Naive thymus-derived CD4-positive, alpha-beta T cell (primary cell): ENCODE results near the gene CD69. TPM values are rescaled to one million over a fixed set of nuclear protein-coding genes. Genes with fewer than 3 reads are reported as not detected.
A peak's percentile ranks its signal among the peaks of the same experiment; 100 is the strongest.

Source experiments
- ATAC-seq: fragments of 150-1000 bp; cut with Tn5 transposase; 2 replicates; pipeline ENCODE4 v1.10.0; 2021; ENCODE audit warnings: mild to moderate bottlenecking, moderate library complexity
- CTCF ChIA-PET: fragments of 350-600 bp; sonication (Branson Sonifier 250); formaldehyde crosslinking; loops from one replicate; lab custom pipeline; 2021; ENCODE audit warnings: antibody characterized with exemption; lab: Charles Lee
- POLR2A ChIA-PET: fragments of 350-600 bp; sonication (Branson Sonifier 250); formaldehyde crosslinking; loops from one replicate; lab custom pipeline; 2021; ENCODE audit warnings: antibody characterized with exemption, inconsistent platforms; lab: Charles Lee
- DNase-seq, 9 donors: peaks; one replicate each; pipeline versions ENCODE4 v3.0.0 to v3.0.0-alpha.2; 2020 to 2022; ENCODE audit warnings: mixed read lengths in 1 of 9
- H3K27ac ChIP-seq: one replicate; pipeline ENCODE4 v1.7.0; 2013; ENCODE audit warnings: mild to moderate bottlenecking, low read depth, low read length, moderate library complexity
- H3K27me3 ChIP-seq, 2 donors: one replicate each; pipeline ENCODE4 v1.7.0; 2013; ENCODE audit warnings: low read length in 2 of 2, mild to moderate bottlenecking in 2 of 2, moderate library complexity in 2 of 2; ENCODE audit not compliant: control insufficient read depth in 2 of 2, insufficient read depth in 2 of 2
- H3K36me3 ChIP-seq, 3 experiments: 1 replicate in 2 of 3; 2 replicates in 1 of 3; pipeline ENCODE4 v1.7.0; 2013; ENCODE audit warnings: low read length in 3 of 3, mild to moderate bottlenecking in 3 of 3, moderate library complexity in 1 of 3; ENCODE audit not compliant: insufficient read depth in 3 of 3, control insufficient read depth in 2 of 3
- H3K4me1 ChIP-seq, 2 donors: one replicate each; pipeline ENCODE4 v1.7.0; 2013; ENCODE audit warnings: low read length in 2 of 2, mild to moderate bottlenecking in 2 of 2, moderate library complexity in 1 of 2; ENCODE audit not compliant: control insufficient read depth in 2 of 2, insufficient read depth in 2 of 2
- H3K4me3 ChIP-seq: 2 replicates; pipeline ENCODE4 v1.7.0; 2013; ENCODE audit warnings: mild to moderate bottlenecking, low read length
- H3K9me3 ChIP-seq, 3 experiments: 1 replicate in 2 of 3; 2 replicates in 1 of 3; pipeline ENCODE4 v1.7.0; 2013; ENCODE audit warnings: low read length in 3 of 3; ENCODE audit not compliant: control insufficient read depth in 2 of 3
- H3K27ac Mint-ChIP-seq, 9 donors: one replicate each; pipeline ENCODE4 v1.8.0; 2020 to 2022; ENCODE audit warnings: mixed read lengths in 9 of 9, mild to moderate bottlenecking in 8 of 9, moderate library complexity in 5 of 9, inconsistent platforms in 2 of 9
- H3K27me3 Mint-ChIP-seq, 5 donors: one replicate each; pipeline ENCODE4 v1.8.0; 2021 to 2022; ENCODE audit warnings: mixed read lengths in 5 of 5, mild to moderate bottlenecking in 1 of 5
- H3K36me3 Mint-ChIP-seq, 5 donors: one replicate each; pipeline ENCODE4 v1.8.0; 2020 to 2022; ENCODE audit warnings: mixed read lengths in 5 of 5, mild to moderate bottlenecking in 3 of 5, inconsistent platforms in 1 of 5
- H3K4me1 Mint-ChIP-seq, 7 donors: one replicate each; pipeline ENCODE4 v1.8.0; 2020 to 2022; ENCODE audit warnings: mixed read lengths in 7 of 7, mild to moderate bottlenecking in 3 of 7, inconsistent platforms in 1 of 7
- H3K4me3 Mint-ChIP-seq, 10 donors: one replicate each; pipeline ENCODE4 v1.8.0; 2020 to 2022; ENCODE audit warnings: mild to moderate bottlenecking in 10 of 10, mixed read lengths in 10 of 10, moderate library complexity in 6 of 10, inconsistent platforms in 2 of 10
- H3K9me3 Mint-ChIP-seq, 11 donors: one replicate each; pipeline ENCODE4 v1.8.0; 2020 to 2022; ENCODE audit warnings: mixed read lengths in 11 of 11, mild to moderate bottlenecking in 4 of 11, inconsistent platforms in 1 of 11, moderate library complexity in 1 of 11
- intact Hi-C, 2 donors: fragments of 100-400 bp; cut with micrococcal nuclease; formaldehyde crosslinking; loops; one replicate each; pipeline ENCODE4 v1.15.1; 2023
- polyA plus RNA-seq, 2 donors: library from polyadenylated mRNA; unstranded; fragments of 300-500 nt; fragmentation: Illumina TruSeq; gene quantifications; one replicate each; pipeline ENCODE4 v1.2.3, GENCODE V29; 2021
- total RNA-seq, 6 experiments: library from RNA in 5 of 6; stranded (reverse) in 5 of 6; gene quantifications; 1 replicate in 5 of 6; 2 replicates in 1 of 6; pipeline ENCODE4 v1.2.3 and lab custom pipeline; 2021 to 2026

CD69 gene
- total and polyA plus RNA-seq, 7 experiments from 2014 or later, result 25.8 to 588 (median 125) TPM

DNA sequence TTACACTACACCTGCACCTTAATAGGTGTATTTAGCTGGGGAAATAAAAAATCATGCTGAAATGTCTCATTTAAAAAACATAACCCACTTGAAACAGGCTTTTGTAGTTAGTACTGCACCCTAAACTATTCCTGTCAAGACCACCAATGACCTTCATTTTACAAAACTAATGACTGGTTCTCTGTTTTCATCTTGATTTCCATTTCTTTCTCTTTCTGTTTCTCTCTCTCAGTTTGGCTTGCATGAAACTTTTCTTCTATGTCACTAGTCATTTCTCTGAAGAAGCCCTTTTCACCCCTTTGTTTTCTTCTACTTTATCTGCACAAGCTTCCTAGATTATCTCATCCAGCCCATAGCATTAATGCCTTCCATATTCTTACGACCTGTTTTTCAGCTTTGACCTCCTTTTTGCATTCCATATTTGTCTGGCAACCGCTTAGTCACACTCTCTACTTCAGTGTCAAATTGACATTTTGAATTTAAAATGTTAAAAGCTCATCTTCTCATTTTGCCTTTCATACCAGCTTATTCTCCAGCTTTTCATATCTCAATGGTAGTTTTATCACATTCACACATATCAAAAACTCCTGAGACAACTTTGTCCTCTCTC, 33.9 kb upstream of the CD69 start:
- Histone ChIP-seq H3K27me3 (no peaks in the 10 kb centered on the region), H3K9me3 (no peaks in the 10 kb centered on the region), H3K4me3 (peak overlapping the region; percentile 5), H3K27ac (peak overlapping the region; percentile 50), H3K4me1 (peaks cover 42 to 44% of the 10 kb centered on the region in 2 donors), H3K36me3 (no peaks in the 10 kb centered on the region)
- peak in 1 of 9 donors; percentile 14 for DNase-seq
- Mint-ChIP-seq H3K4me1 (peaks cover 41 to 70% (median 59%) of the 10 kb centered on the region in 7 donors), H3K9me3 (peaks cover 0 to 10% (median 2%) of the 10 kb centered on the region in 11 donors), H3K27ac (peak overlapping the region; percentile 59 to 95 (median 88)), H3K27me3 (no peaks in the 10 kb centered on the region), H3K36me3 (peaks cover 0 to 14% (median 4%) of the 10 kb centered on the region in 5 donors), H3K4me3 (peak overlapping the region; percentile 65 to 91 (median 76))
- POLR2A ChIA-PET, result interaction anchor here (0.5 to 10.6 kb wide), 5 partner anchors 11 to 145 kb away, joined by 3 to 433 read pairs (median 4); partner anchors contain the start of gene CD69
- CTCF ChIA-PET, result interaction anchor here (0.7 to 10.7 kb wide), 6 partner anchors 14 to 459 kb away, joined by 3 to 616 read pairs (median 5); partner anchors contain the start of gene CD69
- ATAC-seq, result no peak
- intact Hi-C loops, result loop anchor here (2.0 to 10.0 kb wide), 4 partner anchors 126 to 460 kb away; partner anchors contain the start of gene CLEC2D (in 1 of the 2)

DNA sequence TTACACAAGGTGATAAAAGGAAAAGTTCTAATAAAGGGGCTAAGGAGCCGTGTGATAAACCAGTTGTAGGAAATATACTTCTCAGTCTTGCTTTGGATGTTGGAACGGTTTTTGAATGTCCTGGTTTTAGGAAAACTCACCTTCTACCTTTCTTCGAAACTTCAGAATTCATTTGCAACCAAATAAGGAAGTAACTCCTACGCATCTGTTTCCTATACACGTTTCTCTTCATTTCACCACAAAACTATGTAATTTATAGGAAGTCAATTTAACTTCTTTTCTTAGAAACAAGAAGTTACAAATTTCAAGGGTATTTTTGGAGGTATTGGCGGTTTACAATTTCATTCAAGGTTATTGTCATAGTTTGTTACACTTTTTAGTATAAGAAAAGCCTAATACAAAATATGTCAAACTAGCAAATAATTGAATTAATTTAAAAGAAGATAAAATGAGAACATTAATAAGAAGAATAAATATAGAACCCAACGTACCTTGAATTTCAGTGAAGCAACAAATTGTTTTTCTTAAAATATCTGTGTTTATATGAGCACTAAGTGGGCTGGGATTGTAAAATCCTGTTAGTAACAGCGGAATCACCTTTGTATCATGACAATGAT, 33.2 kb upstream of the CD69 start:
- H3K27ac ChIP-seq, result peak overlapping the region; percentile 50
- peak overlapping the region; percentile 12 to 83 (median 72) for H3K4me3 Mint-ChIP-seq
- CTCF ChIA-PET, result interaction anchor here (0.7 to 10.7 kb wide), 3 partner anchors 40 to 458 kb away, joined by 3 to 616 read pairs (median 8); partner anchors contain the start of gene CD69
- peaks cover 41 to 73% (median 59%) of the 10 kb centered on the region in 7 donors for H3K4me1 Mint-ChIP-seq
- DNase-seq (peak in 7 of 9 donors; percentile 22 to 58 (median 41)), ATAC-seq (peak; percentile 45)
- no peaks in the 10 kb centered on the region for H3K27me3 ChIP-seq
- H3K9me3 ChIP-seq, result no peaks in the 10 kb centered on the region
- intact Hi-C loops, result loop anchor here (1.0 to 10.0 kb wide), 5 partner anchors 9 to 459 kb away; partner anchors contain the start of gene CLEC2D (in 1 of the 2)
- peak overlapping the region; percentile 24 for H3K4me3 ChIP-seq
- peaks cover 42 to 44% of the 10 kb centered on the region in 2 donors for H3K4me1 ChIP-seq
- no peaks in the 10 kb centered on the region for H3K36me3 ChIP-seq
- H3K36me3 Mint-ChIP-seq, result peaks cover 0 to 18% (median 4%) of the 10 kb centered on the region in 5 donors
- peak overlapping the region; percentile 13 to 91 (median 76) for H3K27ac Mint-ChIP-seq
- H3K27me3 Mint-ChIP-seq, result no peaks in the 10 kb centered on the region
- POLR2A ChIA-PET, result interaction anchor here (0.5 to 10.6 kb wide), 4 partner anchors 10 to 144 kb away, joined by 3 to 433 read pairs (median 4); partner anchors contain the start of gene CD69
- H3K9me3 Mint-ChIP-seq, result peaks cover 0 to 10% (median 2%) of the 10 kb centered on the region in 11 donors

DNA sequence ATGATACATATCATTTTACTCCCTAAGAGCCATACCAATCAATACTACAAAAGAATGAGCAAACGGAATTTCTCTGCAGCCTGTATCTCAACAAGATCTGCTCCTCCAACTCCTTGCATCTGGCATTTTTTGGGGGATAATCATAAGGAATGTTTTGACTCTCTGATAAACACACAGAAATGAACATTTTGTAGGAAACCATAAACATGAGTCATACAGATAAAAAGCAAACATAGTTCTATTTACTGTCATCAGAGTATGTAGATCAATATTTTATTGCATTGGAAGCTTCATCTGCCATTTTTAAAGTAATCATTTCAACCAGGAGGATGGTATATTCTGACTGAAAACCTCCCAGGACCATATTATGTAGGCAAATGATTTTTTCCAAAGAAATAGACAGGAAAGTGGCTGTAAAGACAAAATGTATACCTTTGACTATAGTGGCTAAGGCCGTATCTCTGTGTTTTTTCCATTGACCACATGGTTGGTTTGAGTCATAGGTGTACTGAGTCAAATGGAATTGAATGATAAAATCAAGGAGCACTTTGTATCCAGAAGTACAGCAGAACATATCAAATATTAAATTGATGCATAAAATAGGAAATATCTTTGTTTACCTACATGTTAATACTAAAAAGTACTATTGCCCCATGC, 32.4 kb upstream of the CD69 start:
- H3K36me3 ChIP-seq, result no peaks in the 10 kb centered on the region
- no peaks in the 10 kb centered on the region for H3K9me3 ChIP-seq
- no peak for ATAC-seq
- Mint-ChIP-seq H3K4me3 (peak overlapping the region in 4 of 10 donors; percentile 4 to 78 (median 70)), H3K36me3 (peaks cover 0 to 22% (median 4%) of the 10 kb centered on the region in 5 donors), H3K4me1 (peaks cover 40 to 70% (median 57%) of the 10 kb centered on the region in 7 donors), H3K9me3 (peaks cover 0 to 11% (median 2%) of the 10 kb centered on the region in 11 donors), H3K27me3 (no peaks in the 10 kb centered on the region), H3K27ac (peak overlapping the region in 4 of 9 donors; percentile 52 to 86 (median 78))
- H3K4me3 ChIP-seq, result no peak overlapping the region
- no peaks in the 10 kb centered on the region for H3K27me3 ChIP-seq
- no peak for DNase-seq
- peaks cover 42 to 43% of the 10 kb centered on the region in 2 donors for H3K4me1 ChIP-seq
- H3K27ac ChIP-seq, result no peak overlapping the region
- intact Hi-C loops, result loop anchor here (1.0 to 10.0 kb wide), 4 partner anchors 8 to 458 kb away; no protein-coding TSS in a partner anchor
- ChIA-PET CTCF (interaction anchor here (1.0 to 1.3 kb wide), 3 partner anchors 25 to 51 kb away, joined by 5 to 7 read pairs (median 5); no protein-coding TSS in a partner anchor), POLR2A (interaction anchor here (0.5 to 1.5 kb wide), 4 partner anchors 35 to 145 kb away, joined by 5 to 9 read pairs (median 6); no protein-coding TSS in a partner anchor)

DNA sequence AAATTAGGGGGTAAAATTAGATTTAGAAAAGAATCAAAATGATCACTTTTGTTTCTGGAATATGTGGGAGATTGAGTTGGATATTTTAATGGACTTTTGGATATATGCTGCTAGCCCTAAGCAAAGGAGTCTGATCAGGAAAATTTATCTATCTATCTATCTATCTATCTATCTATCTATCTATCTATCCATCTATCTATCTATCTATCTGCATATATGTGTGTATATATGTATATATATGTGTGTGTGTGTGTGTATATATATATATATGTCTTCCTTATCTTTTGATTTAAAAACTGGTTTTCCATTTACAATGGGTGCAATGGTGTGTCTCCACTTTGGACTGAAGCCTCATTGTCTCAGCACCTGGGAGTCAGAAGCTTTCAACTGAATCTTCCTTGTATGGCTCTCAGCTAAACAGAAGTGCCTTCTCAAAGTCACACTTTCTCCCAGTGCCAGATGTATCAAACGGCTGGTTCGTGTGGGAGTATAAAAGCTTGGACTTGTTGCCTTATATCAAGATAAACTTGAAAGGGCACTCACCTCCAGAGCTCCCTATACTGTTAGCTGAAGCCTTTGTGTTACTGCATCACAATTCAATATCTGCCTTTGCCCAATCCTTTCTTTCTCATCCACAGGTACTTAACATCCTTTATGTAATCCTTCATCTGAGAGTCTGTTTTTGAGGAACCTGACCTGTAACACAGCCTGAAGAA, 31.6 kb upstream of the CD69 start:
- no peaks in the 10 kb centered on the region for H3K9me3 ChIP-seq
- ChIA-PET CTCF (interaction anchor here (1.0 to 1.3 kb wide), 3 partner anchors 24 to 50 kb away, joined by 5 to 7 read pairs (median 5); no protein-coding TSS in a partner anchor), POLR2A (interaction anchor here (0.5 to 1.5 kb wide), 5 partner anchors 31 to 144 kb away, joined by 5 to 9 read pairs (median 5); partner anchors contain the start of gene CD69)
- no peaks in the 10 kb centered on the region for H3K27me3 ChIP-seq
- H3K36me3 ChIP-seq, result no peaks in the 10 kb centered on the region
- DNase-seq, result no peak
- Mint-ChIP-seq H3K4me3 (no peak overlapping the region), H3K4me1 (peaks cover 41 to 68% (median 60%) of the 10 kb centered on the region in 7 donors), H3K36me3 (peaks cover 0 to 23% (median 4%) of the 10 kb centered on the region in 5 donors), H3K27me3 (no peaks in the 10 kb centered on the region), H3K9me3 (peaks cover 0 to 12% (median 3%) of the 10 kb centered on the region in 11 donors), H3K27ac (peak overlapping the region in 1 of 9 donors; percentile 41)
- intact Hi-C loops, result loop anchor here in 1 of 2 donors (10.0 kb wide), 1 partner anchor 458 kb away; no protein-coding TSS in a partner anchor
- no peak for ATAC-seq
- no peak overlapping the region for H3K4me3 ChIP-seq
- peaks cover 36 to 39% of the 10 kb centered on the region in 2 donors for H3K4me1 ChIP-seq
- no peak overlapping the region for H3K27ac ChIP-seq

DNA sequence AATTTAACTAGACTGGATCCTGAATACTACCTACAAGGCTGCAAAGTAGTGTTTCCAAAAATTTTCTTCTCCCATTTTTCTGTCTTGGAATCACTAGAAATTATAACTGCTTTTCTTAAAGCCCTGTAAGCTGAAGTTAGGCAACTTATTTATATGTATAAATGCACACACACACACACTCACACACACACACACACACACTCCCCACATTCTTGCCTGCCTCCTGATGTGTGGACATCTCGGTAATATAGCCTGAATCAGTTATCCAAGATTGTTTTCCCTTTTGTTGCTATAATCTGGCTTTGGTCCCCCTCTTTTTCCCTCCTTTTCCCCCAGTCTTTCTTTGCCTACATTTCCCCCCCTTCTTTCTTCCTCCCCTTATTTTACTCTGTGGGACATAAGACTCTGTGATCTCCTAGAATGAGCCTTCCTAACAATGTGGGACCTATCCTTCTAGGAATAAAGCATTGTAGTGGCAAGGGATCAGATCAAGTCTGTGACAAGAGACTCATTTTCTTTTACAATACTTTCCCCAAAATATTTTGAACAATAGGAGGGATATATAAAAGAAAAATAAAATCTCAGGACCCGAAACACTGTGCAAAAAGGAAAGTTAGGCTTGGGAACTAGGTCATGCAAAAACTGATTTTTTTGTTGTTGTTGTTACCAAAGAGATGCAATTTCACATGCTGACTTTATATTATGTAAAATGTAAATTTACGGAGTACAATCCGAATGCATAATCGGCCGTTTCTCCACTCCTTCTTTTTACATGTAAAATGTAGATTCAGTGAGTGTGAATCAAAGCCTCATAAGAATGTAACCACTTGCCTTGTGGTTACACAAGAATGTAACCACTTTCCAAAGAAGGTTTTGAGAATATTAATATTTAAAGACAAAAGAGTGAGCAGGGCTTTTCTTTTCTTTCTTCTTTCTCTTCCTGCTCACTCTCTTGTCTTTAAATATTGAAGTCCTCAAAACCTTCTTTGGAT, 26.3 kb upstream of the CD69 start:
- Mint-ChIP-seq H3K27ac (peak overlapping the region in 1 of 9 donors; percentile 58), H3K4me1 (peaks cover 11 to 35% (median 22%) of the 10 kb centered on the region in 7 donors), H3K27me3 (no peaks in the 10 kb centered on the region), H3K9me3 (peaks cover 0 to 12% (median 3%) of the 10 kb centered on the region in 11 donors), H3K4me3 (no peak overlapping the region), H3K36me3 (peaks cover 0 to 25% (median 4%) of the 10 kb centered on the region in 5 donors)
- H3K4me1 ChIP-seq, result no peaks in the 10 kb centered on the region
- no peaks in the 10 kb centered on the region for H3K36me3 ChIP-seq
- H3K27ac ChIP-seq, result no peak overlapping the region
- H3K27me3 ChIP-seq, result no peaks in the 10 kb centered on the region
- no peak overlapping the region for H3K4me3 ChIP-seq
- CTCF ChIA-PET, result interaction anchor here (0.7 kb wide), 1 partner anchor 10 kb away, joined by 3 read pairs; no protein-coding TSS in a partner anchor
- DNase-seq (no peak), ATAC-seq (no peak)
- intact Hi-C loops, result loop anchor here in 1 of 2 donors (1.0 kb wide), 1 partner anchor 14 kb away; no protein-coding TSS in a partner anchor
- no peaks in the 10 kb centered on the region for H3K9me3 ChIP-seq
- POLR2A ChIA-PET, result interaction anchor here (0.7 kb wide), 1 partner anchor 19 kb away, joined by 3 read pairs; no protein-coding TSS in a partner anchor
